ENCODE data around the gene TSPO2.

DNA sequence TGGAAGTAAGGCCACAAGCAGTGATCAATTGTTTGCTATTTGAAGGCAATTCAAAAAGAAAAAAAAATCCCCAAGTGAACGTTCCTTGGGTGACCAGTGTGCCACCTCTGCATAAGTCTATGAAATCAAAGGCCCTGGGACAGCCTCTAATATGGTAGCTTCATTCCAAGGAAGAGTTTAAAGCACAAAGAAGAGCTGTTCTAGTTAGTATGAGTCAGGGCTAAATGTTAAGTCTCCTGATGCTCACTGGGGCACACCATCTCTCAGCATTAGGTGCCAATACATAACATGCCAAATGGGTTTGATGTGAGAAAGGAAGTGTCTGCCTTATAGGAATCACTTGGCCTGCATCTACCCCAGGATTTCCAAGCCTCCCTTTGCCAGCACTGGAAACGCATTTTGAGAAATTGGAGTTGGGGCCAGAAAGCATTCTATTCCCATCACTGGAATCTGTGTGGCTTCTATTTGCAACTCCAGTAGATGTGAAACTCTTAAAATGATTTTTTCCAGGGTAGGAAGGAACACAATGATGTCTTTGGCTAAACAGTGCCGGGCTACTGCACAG lies 16.2 kb upstream of the TSPO2 start:
- TF ChIP-seq, protein P1, sequence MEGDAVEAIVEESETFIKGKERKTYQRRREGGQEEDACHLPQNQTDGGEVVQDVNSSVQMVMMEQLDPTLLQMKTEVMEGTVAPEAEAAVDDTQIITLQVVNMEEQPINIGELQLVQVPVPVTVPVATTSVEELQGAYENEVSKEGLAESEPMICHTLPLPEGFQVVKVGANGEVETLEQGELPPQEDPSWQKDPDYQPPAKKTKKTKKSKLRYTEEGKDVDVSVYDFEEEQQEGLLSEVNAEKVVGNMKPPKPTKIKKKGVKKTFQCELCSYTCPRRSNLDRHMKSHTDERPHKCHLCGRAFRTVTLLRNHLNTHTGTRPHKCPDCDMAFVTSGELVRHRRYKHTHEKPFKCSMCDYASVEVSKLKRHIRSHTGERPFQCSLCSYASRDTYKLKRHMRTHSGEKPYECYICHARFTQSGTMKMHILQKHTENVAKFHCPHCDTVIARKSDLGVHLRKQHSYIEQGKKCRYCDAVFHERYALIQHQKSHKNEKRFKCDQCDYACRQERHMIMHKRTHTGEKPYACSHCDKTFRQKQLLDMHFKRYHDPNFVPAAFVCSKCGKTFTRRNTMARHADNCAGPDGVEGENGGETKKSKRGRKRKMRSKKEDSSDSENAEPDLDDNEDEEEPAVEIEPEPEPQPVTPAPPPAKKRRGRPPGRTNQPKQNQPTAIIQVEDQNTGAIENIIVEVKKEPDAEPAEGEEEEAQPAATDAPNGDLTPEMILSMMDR (IDR thresholded peaks at IDR 0.05) = no peak
- TF ChIP-seq POLR2A (IDR thresholded peaks at IDR 0.05) = no peak
